ENCODE data around the gene PCDH17.

DNA sequence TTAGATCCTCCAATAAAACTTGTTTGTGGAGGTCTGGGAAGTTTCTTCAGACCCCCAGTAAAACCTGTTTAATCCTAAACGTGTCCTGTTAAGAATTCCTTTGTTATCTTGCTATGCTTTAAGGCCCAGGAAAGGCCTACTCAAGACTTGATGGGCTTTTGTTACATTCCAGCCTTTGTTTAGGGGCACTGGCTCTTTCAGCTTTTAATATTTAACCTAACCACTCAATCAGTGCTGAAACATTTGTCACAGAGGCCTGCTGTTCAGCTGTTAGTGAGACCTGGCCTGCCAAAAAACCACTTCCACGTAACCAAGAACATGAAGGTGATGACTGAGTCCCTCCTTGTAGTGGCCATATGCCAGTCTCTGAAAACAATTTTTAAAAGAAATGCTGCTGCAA lies 41.7 kb downstream of the PCDH17 start:
- TF ChIP-seq, protein P1, sequence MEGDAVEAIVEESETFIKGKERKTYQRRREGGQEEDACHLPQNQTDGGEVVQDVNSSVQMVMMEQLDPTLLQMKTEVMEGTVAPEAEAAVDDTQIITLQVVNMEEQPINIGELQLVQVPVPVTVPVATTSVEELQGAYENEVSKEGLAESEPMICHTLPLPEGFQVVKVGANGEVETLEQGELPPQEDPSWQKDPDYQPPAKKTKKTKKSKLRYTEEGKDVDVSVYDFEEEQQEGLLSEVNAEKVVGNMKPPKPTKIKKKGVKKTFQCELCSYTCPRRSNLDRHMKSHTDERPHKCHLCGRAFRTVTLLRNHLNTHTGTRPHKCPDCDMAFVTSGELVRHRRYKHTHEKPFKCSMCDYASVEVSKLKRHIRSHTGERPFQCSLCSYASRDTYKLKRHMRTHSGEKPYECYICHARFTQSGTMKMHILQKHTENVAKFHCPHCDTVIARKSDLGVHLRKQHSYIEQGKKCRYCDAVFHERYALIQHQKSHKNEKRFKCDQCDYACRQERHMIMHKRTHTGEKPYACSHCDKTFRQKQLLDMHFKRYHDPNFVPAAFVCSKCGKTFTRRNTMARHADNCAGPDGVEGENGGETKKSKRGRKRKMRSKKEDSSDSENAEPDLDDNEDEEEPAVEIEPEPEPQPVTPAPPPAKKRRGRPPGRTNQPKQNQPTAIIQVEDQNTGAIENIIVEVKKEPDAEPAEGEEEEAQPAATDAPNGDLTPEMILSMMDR (IDR thresholded peaks at IDR 0.05 in 2 of 3, conservative IDR thresholded peaks at IDR 0.05 in 1 of 3; ENCODE audit: insufficient read depth in 2 of 3, low read depth in 1 of 3, low read length in 3 of 3), result no peak
- TF ChIP-seq LARP7 (IDR thresholded peaks at IDR 0.05) (no peak), HCFC1 (IDR thresholded peaks at IDR 0.05; ENCODE audit: low read depth, low read length) (no peak), JUN (IDR thresholded peaks at IDR 0.05; ENCODE audit: borderline replicate concordance, low read depth, low read length) (no peak), JUN (CRISPR knock-in tag; IDR thresholded peaks at IDR 0.05; ENCODE audit: borderline replicate concordance) (no peak), EP300 (IDR thresholded peaks at IDR 0.05; ENCODE audit: low read length) (no peak)
- TF ChIP-seq, protein P2, sequence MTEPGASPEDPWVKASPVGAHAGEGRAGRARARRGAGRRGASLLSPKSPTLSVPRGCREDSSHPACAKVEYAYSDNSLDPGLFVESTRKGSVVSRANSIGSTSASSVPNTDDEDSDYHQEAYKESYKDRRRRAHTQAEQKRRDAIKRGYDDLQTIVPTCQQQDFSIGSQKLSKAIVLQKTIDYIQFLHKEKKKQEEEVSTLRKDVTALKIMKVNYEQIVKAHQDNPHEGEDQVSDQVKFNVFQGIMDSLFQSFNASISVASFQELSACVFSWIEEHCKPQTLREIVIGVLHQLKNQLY (CRISPR knock-in tag; conservative IDR thresholded peaks at IDR 0.05), result no peak
- TF ChIP-seq, protein P3, sequence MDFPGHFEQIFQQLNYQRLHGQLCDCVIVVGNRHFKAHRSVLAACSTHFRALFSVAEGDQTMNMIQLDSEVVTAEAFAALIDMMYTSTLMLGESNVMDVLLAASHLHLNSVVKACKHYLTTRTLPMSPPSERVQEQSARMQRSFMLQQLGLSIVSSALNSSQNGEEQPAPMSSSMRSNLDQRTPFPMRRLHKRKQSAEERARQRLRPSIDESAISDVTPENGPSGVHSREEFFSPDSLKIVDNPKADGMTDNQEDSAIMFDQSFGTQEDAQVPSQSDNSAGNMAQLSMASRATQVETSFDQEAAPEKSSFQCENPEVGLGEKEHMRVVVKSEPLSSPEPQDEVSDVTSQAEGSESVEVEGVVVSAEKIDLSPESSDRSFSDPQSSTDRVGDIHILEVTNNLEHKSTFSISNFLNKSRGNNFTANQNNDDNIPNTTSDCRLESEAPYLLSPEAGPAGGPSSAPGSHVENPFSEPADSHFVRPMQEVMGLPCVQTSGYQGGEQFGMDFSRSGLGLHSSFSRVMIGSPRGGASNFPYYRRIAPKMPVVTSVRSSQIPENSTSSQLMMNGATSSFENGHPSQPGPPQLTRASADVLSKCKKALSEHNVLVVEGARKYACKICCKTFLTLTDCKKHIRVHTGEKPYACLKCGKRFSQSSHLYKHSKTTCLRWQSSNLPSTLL (IDR thresholded peaks at IDR 0.05), result no peak
- TF ChIP-seq, protein P4, sequence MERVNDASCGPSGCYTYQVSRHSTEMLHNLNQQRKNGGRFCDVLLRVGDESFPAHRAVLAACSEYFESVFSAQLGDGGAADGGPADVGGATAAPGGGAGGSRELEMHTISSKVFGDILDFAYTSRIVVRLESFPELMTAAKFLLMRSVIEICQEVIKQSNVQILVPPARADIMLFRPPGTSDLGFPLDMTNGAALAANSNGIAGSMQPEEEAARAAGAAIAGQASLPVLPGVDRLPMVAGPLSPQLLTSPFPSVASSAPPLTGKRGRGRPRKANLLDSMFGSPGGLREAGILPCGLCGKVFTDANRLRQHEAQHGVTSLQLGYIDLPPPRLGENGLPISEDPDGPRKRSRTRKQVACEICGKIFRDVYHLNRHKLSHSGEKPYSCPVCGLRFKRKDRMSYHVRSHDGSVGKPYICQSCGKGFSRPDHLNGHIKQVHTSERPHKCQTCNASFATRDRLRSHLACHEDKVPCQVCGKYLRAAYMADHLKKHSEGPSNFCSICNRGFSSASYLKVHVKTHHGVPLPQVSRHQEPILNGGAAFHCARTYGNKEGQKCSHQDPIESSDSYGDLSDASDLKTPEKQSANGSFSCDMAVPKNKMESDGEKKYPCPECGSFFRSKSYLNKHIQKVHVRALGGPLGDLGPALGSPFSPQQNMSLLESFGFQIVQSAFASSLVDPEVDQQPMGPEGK (CRISPR knock-in tag; IDR thresholded peaks at IDR 0.05; ENCODE audit: borderline replicate concordance), result no peak
